Eye (tissue), 1 donor: ENCODE measurements around the gene PSMB3.
"Not testable (repeated sequence)": the region's sequence is repeated elsewhere in the genome, so short reads cannot be mapped to it uniquely, and the experiment has no call there.

Experiments
- DNase-seq: peaks from one replicate; pipeline ENCODE4 v3.0.0-alpha.2; 2015

Gene PSMB3

GRCh38 chr17:38716368-38717005, 36.1 kb upstream of the PSMB3 start:
- no peak for DNase-seq

- no peak for DNase-seq
These were observed 35.3 kb upstream of the PSMB3 start for GRCh38 chr17:38717139-38717745.

GRCh38 chr17:38719289-38719942, 33.1 kb upstream of the PSMB3 start:
- DNase-seq, result no peak

DNA sequence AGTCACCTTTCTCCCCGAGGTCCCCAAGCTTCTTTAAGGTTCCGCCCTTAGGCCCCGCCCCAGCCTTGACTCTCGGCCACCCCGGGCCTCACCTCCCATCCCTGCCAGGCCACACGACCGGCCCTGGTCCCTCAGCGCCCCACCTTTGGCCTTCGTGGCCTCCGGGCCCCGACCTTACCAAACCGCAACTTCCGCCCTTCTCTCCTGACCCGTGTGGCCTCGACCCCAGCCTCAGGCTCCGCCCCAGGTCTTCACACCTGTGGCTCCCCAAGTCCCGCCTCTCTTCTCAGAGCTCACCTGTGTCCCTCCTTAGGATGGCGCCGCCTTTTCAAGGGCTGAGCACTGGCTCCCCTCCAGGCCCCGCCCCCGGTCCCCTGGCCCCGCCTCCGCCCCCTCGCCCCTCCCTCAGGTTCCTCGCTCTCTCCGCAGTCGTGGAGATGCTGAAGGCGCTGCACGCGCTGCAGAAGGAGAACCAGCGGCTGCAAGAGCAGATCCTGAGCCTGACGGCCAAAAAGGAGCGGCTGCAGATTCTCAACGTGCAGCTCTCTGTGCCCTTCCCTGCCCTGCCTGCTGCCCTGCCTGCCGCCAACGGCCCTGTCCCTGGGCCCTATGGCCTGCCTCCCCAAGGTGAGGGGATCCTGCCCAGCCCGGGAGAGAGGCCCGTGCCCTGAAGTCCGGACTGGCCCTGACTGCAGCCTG, 32.4 kb upstream of the PSMB3 start:
- no peak for DNase-seq

DNA sequence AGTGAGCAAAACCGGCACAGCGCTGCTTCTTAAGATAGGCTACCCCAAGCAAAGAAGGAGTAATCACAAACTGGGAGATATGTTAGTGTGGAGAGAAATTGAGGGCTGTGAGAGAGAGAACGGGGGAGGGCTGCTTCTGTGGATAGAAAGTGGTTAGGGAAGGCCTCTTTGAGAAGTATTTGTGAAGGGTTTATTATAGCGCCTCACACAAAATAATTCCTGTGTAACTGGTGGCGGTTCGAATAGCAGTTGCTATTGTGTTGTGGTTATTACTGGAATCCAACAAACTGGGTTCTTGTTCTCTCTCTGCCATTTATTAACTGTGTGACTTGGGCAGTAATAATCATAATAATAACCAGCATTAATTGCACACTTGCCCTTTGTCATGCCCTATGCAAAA, 31.6 kb upstream of the PSMB3 start:
- DNase-seq, result no peak

DNA sequence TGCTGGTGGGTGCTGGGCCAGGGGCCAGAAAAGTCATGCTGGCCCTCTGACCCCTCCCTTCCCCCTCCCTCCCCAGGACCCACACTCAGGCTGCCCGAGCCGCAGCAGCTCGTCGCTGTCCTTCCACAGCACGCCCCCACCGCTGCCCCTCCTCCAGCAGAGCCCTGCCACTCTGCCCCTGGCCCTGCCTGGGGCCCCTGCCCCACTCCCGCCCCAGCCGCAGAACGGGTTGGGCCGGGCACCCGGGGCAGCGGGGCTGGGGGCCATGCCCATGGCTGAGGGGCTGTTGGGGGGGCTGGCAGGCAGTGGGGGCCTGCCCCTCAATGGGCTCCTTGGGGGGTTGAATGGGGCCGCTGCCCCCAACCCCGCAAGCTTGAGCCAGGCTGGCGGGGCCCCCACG, 30.7 kb upstream of the PSMB3 start:
- no peak for DNase-seq

DNA sequence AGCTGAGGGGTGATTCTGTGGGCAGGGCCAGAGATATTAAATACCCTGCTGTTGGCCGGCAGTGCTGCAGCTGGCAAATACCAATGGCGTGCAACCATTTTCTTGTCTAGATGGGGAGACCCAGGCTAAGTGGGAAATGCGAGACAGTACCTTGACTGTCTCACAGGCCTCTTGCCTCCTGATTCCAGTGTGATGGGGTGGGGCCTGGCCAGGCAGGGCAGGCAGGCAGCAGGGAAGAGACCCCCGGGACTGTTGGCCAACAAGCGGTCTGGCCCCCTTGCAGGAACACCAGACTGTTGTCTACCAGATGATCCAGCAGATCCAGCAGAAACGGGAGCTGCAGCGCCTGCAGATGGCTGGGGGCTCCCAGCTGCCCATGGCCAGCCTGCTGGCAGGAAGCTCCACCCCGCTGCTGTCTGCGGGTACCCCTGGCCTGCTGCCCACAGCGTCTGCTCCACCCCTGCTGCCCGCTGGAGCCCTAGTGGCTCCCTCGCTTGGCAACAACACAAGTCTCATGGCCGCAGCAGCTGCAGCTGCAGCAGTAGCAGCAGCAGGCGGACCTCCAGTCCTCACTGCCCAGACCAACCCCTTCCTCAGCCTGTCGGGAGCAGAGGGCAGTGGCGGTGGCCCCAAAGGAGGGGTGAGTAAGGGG, 28.1 kb upstream of the PSMB3 start:
- DNase-seq, result no peak

GRCh38 chr17:38725066-38725465, 27.5 kb upstream of the PSMB3 start:
- no peak for DNase-seq

- not testable (repeated sequence) for DNase-seq
These were observed 26.4 kb upstream of the PSMB3 start for GRCh38 chr17:38726145-38726544.

GRCh38 chr17:38727736-38728135, 24.8 kb upstream of the PSMB3 start:
- no peak for DNase-seq

DNA sequence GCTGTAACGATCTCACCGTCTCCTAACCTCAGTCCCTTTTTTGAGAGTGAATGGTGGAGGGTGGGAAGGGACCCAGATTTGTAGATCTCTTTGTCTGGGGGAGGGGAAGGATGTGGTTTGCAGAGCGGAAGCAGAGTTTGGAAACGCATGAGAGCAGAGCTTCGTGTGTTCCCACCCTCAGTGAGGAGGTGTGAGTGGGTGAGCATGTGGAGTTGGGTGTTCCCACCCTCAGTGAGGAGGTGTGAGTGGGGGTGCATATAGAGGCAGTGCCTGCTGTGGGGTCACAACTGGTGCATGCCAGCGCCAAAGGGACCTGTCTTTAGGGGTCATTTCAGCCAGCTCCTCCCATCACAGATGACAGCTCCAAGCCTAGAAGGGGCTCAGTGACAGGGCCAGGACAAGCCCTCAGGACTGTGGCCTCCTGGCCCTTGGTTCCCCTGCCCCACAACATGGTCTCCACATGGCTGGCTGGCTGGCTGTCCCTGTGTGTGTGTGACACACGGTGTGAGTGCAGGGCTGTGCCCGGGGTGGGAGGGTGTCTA, 24.2 kb upstream of the PSMB3 start:
- no peak for DNase-seq

GRCh38 chr17:38729368-38729885, 23.1 kb upstream of the PSMB3 start:
- no peak for DNase-seq

- DNase-seq, result peak; percentile 87
These were observed 22.5 kb upstream of the PSMB3 start, which contains the start of gene CISD3 for GRCh38 chr17:38729886-38730525. Gene CISD3 (plus strand): TSS chr17:38730341. CDS start chr17:38730359, 18 bp downstream.

GRCh38 chr17:38730526-38731379, 21.8 kb upstream of the PSMB3 start:
- peak; percentile 73 for DNase-seq

- no peak for DNase-seq
These were observed 20.8 kb upstream of the PSMB3 start for GRCh38 chr17:38731526-38732294.

DNA sequence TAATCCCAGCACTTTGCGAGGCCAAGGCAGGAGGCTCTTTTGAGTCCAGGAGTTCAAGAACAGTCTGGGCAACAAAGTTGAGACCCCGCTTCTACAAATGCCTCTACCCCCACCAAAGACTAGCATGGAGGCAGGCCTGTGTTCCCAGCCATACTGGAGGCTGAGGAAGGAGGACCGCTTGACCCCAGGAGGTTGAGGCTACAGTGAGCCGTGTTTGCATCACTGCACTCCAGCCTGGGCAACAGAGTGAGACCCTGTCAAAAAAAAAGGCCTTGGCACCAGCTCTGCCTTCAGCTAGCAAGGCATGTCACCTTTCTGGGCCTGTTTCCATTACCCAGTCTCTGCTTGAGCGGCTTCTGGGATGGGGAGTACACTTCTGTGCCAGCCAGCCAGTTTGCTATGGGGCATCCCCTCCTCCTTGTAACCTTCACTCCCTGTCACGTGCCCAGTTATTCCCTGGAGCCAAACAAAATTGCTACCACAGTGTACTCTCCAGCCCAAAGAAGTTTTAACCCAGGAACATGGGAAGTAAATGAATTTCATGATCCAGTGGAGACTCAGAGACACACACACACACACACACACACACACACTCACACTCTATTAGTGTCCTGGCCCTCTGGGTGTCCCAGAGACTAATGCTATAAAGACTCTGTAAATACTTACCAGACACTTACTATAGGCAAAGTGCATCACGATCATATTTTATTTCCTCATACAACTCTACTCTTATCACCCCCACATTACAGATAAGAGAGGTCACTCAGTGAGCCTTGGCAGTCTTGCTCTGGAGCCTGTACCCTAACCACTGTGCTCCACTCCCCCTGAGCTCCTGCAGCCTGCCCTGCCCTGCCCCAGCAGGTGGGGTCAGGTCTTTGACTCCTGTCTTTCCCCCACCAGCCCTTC, 19.9 kb upstream of the PSMB3 start:
- DNase-seq, result no peak

GRCh38 chr17:38733282-38733981, 19.1 kb upstream of the PSMB3 start:
- no peak for DNase-seq
